Fibroblast of skin of back (primary cell): ENCODE data around the gene NSMCE4A.
A peak's percentile ranks its signal among the peaks of the same experiment; 100 is the strongest.
"Not testable (repeated sequence)": the region's sequence is repeated elsewhere in the genome, so short reads cannot be mapped to it uniquely, and the experiment has no call there.

Source experiments
- DNase-seq: peaks from one replicate; pipeline ENCODE4 v3.0.0-alpha.2; 2013

The NSMCE4A gene

GRCh38 chr10:121988361-121989324 lies 13.6 kb upstream of the NSMCE4A start, which contains the start of gene TACC2:
TACC2 (plus strand) TSS chr10:121989163; CDS start chr10:122021982, 32,819 bp downstream.
- no peak for DNase-seq

- DNase-seq, result no peak
Measured at GRCh38 chr10:121984463-121984862, 9.4 kb upstream of the NSMCE4A start.

GRCh38 chr10:121983852-121984251 lies 8.8 kb upstream of the NSMCE4A start:
- DNase-seq, result no peak

GRCh38 chr10:121981346-121981745 lies 6.3 kb upstream of the NSMCE4A start:
- DNase-seq, result no peak

GRCh38 chr10:121978511-121978910 lies 3.5 kb upstream of the NSMCE4A start:
- no peak for DNase-seq

GRCh38 chr10:121976607-121977006 lies 1.6 kb upstream of the NSMCE4A start:
- no peak for DNase-seq

- no peak for DNase-seq
Measured at GRCh38 chr10:121975295-121976086, 474 bp upstream of the NSMCE4A start.

GRCh38 chr10:121974019-121974534 lies 940 bp downstream of the NSMCE4A start:
- no peak for DNase-seq

GRCh38 chr10:121969086-121969485 lies 5.9 kb downstream of the NSMCE4A start:
- DNase-seq, result not testable (repeated sequence)

GRCh38 chr10:121965996-121966395 lies 9.0 kb downstream of the NSMCE4A start:
- no peak for DNase-seq

GRCh38 chr10:121961456-121961855 lies 13.6 kb downstream of the NSMCE4A start:
- no peak for DNase-seq

GRCh38 chr10:121959671-121960070 lies 15.3 kb downstream of the NSMCE4A start:
- DNase-seq, result no peak

GRCh38 chr10:121956111-121957061 lies 18.6 kb downstream of the NSMCE4A start:
- peak; percentile 6 for DNase-seq

GRCh38 chr10:121952226-121952625 lies 22.8 kb downstream of the NSMCE4A start:
- DNase-seq, result peak; percentile 44

GRCh38 chr10:121949451-121949850 lies 25.6 kb downstream of the NSMCE4A start:
- DNase-seq, result no peak

GRCh38 chr10:121949049-121949448 lies 26.0 kb downstream of the NSMCE4A start:
- DNase-seq, result no peak

- no peak for DNase-seq
Measured at GRCh38 chr10:121947343-121948330, 27.4 kb downstream of the NSMCE4A start.

GRCh38 chr10:121942749-121943416 lies 32.1 kb downstream of the NSMCE4A start:
- peak; percentile 93 for DNase-seq

GRCh38 chr10:121941532-121941931 lies 33.5 kb downstream of the NSMCE4A start:
- DNase-seq, result no peak

- DNase-seq, result no peak
Measured at GRCh38 chr10:121936295-121936694, 38.7 kb downstream of the NSMCE4A start.
